Mammary epithelial cell (primary cell): ENCODE measurements around the gene GPC5.

ENCODE experiments used
- EZH2 ChIP-seq: IDR thresholded peaks from 2 replicates; pipeline ENCODE4 v1.6.1; 2012; ENCODE audit warnings: low read length, inconsistent platforms, borderline replicate concordance
- TF ChIP-seq, protein P1 (sequence below), 2 donors: IDR thresholded peaks in 1 of 2; conservative IDR thresholded peaks in 1 of 2; 2 replicates each; pipeline ENCODE4 v1.5.1; 2011 to 2012; ENCODE audit warnings: inconsistent platforms in 2 of 2, low read length in 2 of 2, mild to moderate bottlenecking in 2 of 2, control low read depth in 1 of 2, low read depth in 1 of 2; ENCODE audit not compliant: insufficient read depth in 1 of 2; ENCODE audit errors: extremely low read depth in 1 of 2

DNA sequence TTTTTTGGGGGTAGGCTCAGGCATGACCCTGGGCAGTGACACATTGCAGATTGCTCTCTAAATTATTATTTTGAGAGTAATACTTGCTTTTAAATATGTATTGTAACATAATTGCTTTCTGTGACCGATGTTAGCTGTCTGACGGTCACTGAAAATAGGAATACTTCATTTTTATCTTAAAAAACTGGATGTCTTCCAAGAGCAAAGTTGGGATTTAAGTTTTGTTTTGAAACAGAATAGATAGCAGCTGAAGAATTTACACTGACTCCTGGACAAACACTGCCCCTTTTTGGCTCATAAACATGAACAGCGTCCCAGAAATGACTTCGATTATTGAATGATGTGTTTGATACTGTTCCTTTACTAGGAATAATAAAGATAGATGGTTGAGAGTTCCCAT is 535.9 kb downstream of the GPC5 start:
- no peak for TF ChIP-seq EZH2
- TF ChIP-seq, protein P1, sequence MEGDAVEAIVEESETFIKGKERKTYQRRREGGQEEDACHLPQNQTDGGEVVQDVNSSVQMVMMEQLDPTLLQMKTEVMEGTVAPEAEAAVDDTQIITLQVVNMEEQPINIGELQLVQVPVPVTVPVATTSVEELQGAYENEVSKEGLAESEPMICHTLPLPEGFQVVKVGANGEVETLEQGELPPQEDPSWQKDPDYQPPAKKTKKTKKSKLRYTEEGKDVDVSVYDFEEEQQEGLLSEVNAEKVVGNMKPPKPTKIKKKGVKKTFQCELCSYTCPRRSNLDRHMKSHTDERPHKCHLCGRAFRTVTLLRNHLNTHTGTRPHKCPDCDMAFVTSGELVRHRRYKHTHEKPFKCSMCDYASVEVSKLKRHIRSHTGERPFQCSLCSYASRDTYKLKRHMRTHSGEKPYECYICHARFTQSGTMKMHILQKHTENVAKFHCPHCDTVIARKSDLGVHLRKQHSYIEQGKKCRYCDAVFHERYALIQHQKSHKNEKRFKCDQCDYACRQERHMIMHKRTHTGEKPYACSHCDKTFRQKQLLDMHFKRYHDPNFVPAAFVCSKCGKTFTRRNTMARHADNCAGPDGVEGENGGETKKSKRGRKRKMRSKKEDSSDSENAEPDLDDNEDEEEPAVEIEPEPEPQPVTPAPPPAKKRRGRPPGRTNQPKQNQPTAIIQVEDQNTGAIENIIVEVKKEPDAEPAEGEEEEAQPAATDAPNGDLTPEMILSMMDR (conservative IDR thresholded peaks at IDR 0.05 in 1 of 2, IDR thresholded peaks at IDR 0.05 in 1 of 2; ENCODE audit: extremely low read depth in 1 of 2, insufficient read depth in 1 of 2, low read depth in 1 of 2, low read length in 2 of 2), result no peak
